ENCODE data around the gene MTA3. TPM values are rescaled to one million over a fixed set of nuclear protein-coding genes. Genes with fewer than 3 reads are reported as not detected.

Gene MTA3
- polyA plus RNA-seq, 1 donor from 2014 or later: 11.2 TPM

DNA sequence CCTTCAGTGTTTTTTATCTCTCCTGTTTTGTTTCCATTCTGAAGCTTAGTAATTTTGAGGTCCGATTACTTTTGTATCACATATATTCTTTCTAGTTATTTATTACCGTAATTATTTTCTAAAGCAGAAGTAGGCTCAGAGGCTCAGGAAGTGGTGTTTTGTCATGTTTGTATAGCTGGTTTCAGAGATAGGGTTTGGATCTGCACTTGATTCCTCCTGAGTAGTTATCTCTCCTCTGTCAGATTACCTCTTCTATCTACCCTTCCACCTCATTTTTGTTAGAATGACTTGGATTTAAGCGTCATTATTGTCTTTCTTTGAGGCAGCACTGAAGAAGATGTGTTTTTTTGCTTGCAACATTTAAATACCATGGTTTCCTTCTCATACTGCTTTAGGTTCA is 95.4 kb downstream of the MTA3 start:
- no peaks in the 10 kb centered on the region for H3K9me3 ChIP-seq (ENCODE audit: low read length)
- no peaks in the 10 kb centered on the region for H3K9me2 ChIP-seq (ENCODE audit: insufficient read depth, low read length)
- H3K4me3 ChIP-seq (ENCODE audit: low read length): no peak overlapping the region
- H3K4me2 ChIP-seq (ENCODE audit: low read length): no peak overlapping the region
- H4K20me1 ChIP-seq (ENCODE audit: insufficient read depth): no peaks in the 10 kb centered on the region
- no peak overlapping the region for H3K27ac ChIP-seq (ENCODE audit: low read length)
- H3F3A ChIP-seq (ENCODE audit: insufficient read depth, low read length, poor library complexity, severe bottlenecking): no peaks in the 10 kb centered on the region
- H3K9ac ChIP-seq (ENCODE audit: low read length): no peak overlapping the region
- H2AFZ ChIP-seq (ENCODE audit: low read depth, low read length): no peak overlapping the region
- no peaks in the 10 kb centered on the region for H3K36me3 ChIP-seq (ENCODE audit: insufficient read depth, low read length)
- no peaks in the 10 kb centered on the region for H3K79me2 ChIP-seq (replicated peaks; ENCODE audit: insufficient read depth, low read length)
- no peaks in the 10 kb centered on the region for H3K27me3 ChIP-seq (ENCODE audit: insufficient read depth, low read depth, low read length)
- TF ChIP-seq, protein P1, sequence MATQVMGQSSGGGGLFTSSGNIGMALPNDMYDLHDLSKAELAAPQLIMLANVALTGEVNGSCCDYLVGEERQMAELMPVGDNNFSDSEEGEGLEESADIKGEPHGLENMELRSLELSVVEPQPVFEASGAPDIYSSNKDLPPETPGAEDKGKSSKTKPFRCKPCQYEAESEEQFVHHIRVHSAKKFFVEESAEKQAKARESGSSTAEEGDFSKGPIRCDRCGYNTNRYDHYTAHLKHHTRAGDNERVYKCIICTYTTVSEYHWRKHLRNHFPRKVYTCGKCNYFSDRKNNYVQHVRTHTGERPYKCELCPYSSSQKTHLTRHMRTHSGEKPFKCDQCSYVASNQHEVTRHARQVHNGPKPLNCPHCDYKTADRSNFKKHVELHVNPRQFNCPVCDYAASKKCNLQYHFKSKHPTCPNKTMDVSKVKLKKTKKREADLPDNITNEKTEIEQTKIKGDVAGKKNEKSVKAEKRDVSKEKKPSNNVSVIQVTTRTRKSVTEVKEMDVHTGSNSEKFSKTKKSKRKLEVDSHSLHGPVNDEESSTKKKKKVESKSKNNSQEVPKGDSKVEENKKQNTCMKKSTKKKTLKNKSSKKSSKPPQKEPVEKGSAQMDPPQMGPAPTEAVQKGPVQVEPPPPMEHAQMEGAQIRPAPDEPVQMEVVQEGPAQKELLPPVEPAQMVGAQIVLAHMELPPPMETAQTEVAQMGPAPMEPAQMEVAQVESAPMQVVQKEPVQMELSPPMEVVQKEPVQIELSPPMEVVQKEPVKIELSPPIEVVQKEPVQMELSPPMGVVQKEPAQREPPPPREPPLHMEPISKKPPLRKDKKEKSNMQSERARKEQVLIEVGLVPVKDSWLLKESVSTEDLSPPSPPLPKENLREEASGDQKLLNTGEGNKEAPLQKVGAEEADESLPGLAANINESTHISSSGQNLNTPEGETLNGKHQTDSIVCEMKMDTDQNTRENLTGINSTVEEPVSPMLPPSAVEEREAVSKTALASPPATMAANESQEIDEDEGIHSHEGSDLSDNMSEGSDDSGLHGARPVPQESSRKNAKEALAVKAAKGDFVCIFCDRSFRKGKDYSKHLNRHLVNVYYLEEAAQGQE (IDR thresholded peaks at IDR 0.05; ENCODE audit: borderline replicate concordance): no peak
- no peak for TF ChIP-seq MXI1 (conservative IDR thresholded peaks at IDR 0.05; ENCODE audit: poor library complexity, severe bottlenecking)
- TF ChIP-seq EP300 (conservative IDR thresholded peaks at IDR 0.05; ENCODE audit: poor library complexity, severe bottlenecking): no peak
- no peak for TF ChIP-seq EZH2 (IDR thresholded peaks at IDR 0.05; ENCODE audit: borderline replicate concordance, insufficient read depth, low read length, poor library complexity, severe bottlenecking)
- no peak for TF ChIP-seq TAF1 (IDR thresholded peaks at IDR 0.05; ENCODE audit: low read depth)
- TF ChIP-seq, protein P2, sequence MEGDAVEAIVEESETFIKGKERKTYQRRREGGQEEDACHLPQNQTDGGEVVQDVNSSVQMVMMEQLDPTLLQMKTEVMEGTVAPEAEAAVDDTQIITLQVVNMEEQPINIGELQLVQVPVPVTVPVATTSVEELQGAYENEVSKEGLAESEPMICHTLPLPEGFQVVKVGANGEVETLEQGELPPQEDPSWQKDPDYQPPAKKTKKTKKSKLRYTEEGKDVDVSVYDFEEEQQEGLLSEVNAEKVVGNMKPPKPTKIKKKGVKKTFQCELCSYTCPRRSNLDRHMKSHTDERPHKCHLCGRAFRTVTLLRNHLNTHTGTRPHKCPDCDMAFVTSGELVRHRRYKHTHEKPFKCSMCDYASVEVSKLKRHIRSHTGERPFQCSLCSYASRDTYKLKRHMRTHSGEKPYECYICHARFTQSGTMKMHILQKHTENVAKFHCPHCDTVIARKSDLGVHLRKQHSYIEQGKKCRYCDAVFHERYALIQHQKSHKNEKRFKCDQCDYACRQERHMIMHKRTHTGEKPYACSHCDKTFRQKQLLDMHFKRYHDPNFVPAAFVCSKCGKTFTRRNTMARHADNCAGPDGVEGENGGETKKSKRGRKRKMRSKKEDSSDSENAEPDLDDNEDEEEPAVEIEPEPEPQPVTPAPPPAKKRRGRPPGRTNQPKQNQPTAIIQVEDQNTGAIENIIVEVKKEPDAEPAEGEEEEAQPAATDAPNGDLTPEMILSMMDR (IDR thresholded peaks at IDR 0.05; ENCODE audit: poor library complexity, severe bottlenecking): no peak
- TF ChIP-seq SMC3 (conservative IDR thresholded peaks at IDR 0.05; ENCODE audit: poor library complexity): no peak
- no peak for TF ChIP-seq POLR2AphosphoS5 (IDR thresholded peaks at IDR 0.05)
- TF ChIP-seq RAD21 (conservative IDR thresholded peaks at IDR 0.05): no peak

GRCh38 chr2:42673989-42674579 is 105.7 kb downstream of the MTA3 start:
- no peak for TF ChIP-seq MXI1 (conservative IDR thresholded peaks at IDR 0.05; ENCODE audit: poor library complexity, severe bottlenecking)
- TF ChIP-seq, protein P1 (IDR thresholded peaks at IDR 0.05; ENCODE audit: borderline replicate concordance): no peak
- TF ChIP-seq TAF1 (IDR thresholded peaks at IDR 0.05; ENCODE audit: low read depth): no peak
- no peak for TF ChIP-seq SMC3 (conservative IDR thresholded peaks at IDR 0.05; ENCODE audit: poor library complexity)
- TF ChIP-seq, protein P2 (IDR thresholded peaks at IDR 0.05; ENCODE audit: poor library complexity, severe bottlenecking): no peak
- TF ChIP-seq EP300 (conservative IDR thresholded peaks at IDR 0.05; ENCODE audit: poor library complexity, severe bottlenecking): no peak
- no peak for TF ChIP-seq POLR2AphosphoS5 (IDR thresholded peaks at IDR 0.05)
- no peak for TF ChIP-seq RAD21 (conservative IDR thresholded peaks at IDR 0.05)
- no peak for TF ChIP-seq EZH2 (IDR thresholded peaks at IDR 0.05; ENCODE audit: borderline replicate concordance, insufficient read depth, low read length, poor library complexity, severe bottlenecking)

More at GRCh38 chr2:42673989-42674579, 105.7 kb downstream of the MTA3 start:
- H3K27me3 ChIP-seq (ENCODE audit: insufficient read depth, low read depth, low read length): no peaks in the 10 kb centered on the region
- no peaks in the 10 kb centered on the region for H4K20me1 ChIP-seq (ENCODE audit: insufficient read depth)
- no peak overlapping the region for H3K4me3 ChIP-seq (ENCODE audit: low read length)
- H3K9ac ChIP-seq (ENCODE audit: low read length): no peak overlapping the region
- no peaks in the 10 kb centered on the region for H3K36me3 ChIP-seq (ENCODE audit: insufficient read depth, low read length)
- no peaks in the 10 kb centered on the region for H3F3A ChIP-seq (ENCODE audit: insufficient read depth, low read length, poor library complexity, severe bottlenecking)
- no peaks in the 10 kb centered on the region for H3K9me3 ChIP-seq (ENCODE audit: low read length)
- H3K4me2 ChIP-seq (ENCODE audit: low read length): no peak overlapping the region
- no peaks in the 10 kb centered on the region for H3K9me2 ChIP-seq (ENCODE audit: insufficient read depth, low read length)
- H3K27ac ChIP-seq (ENCODE audit: low read length): no peak overlapping the region
- H3K79me2 ChIP-seq (replicated peaks; ENCODE audit: insufficient read depth, low read length): no peaks in the 10 kb centered on the region
- no peak overlapping the region for H2AFZ ChIP-seq (ENCODE audit: low read depth, low read length)

Data from neural cell (in vitro differentiated cells).